ENCODE results near the gene DCC. TPM values are rescaled to one million over a fixed set of nuclear protein-coding genes. Genes with fewer than 3 reads are reported as not detected.

Gene DCC
- total and polyA plus RNA-seq, 5 donors: 0.02 to 0.28 (median 0.17) TPM; not detected in 2

GRCh38 chr18:52391810-52392559 lies 52.0 kb downstream of the DCC start:
- Histone ChIP-seq H3K9me3 (ENCODE audit: control insufficient read depth, low read length) (no peaks in the 10 kb centered on the region), H3K4me3 (ENCODE audit: low read length) (no peak overlapping the region), H3K27ac (ENCODE audit: low read length) (no peak overlapping the region), H3K27me3 (ENCODE audit: control insufficient read depth, insufficient read depth) (no peaks in the 10 kb centered on the region), H3K4me1 (ENCODE audit: control insufficient read depth, insufficient read depth, low read length) (no peaks in the 10 kb centered on the region)
- no peak for ATAC-seq
- intact Hi-C loops (cut with DNase I): no loop called here
- 75% methylated on average over 9 of the region's 9 CpGs for WGBS
- no peak for DNase-seq

- H3K27ac ChIP-seq (ENCODE audit: low read length): no peak overlapping the region
- 52% methylated on average over 2 of the region's 2 CpGs for WGBS
- no peaks in the 10 kb centered on the region for H3K27me3 ChIP-seq (ENCODE audit: control insufficient read depth, insufficient read depth)
- H3K9me3 ChIP-seq (ENCODE audit: control insufficient read depth, low read length): no peaks in the 10 kb centered on the region
- H3K4me3 ChIP-seq (ENCODE audit: low read length): no peak overlapping the region
- H3K4me1 ChIP-seq (ENCODE audit: control insufficient read depth, insufficient read depth, low read length): no peaks in the 10 kb centered on the region
- intact Hi-C loops (cut with DNase I): no loop called here
- ATAC-seq (no peak), DNase-seq (no peak)
Measured at GRCh38 chr18:52394602-52395001, 54.6 kb downstream of the DCC start.

GRCh38 chr18:52395146-52395852 lies 55.3 kb downstream of the DCC start:
- intact Hi-C loops (cut with DNase I): no loop called here
- H3K4me3 ChIP-seq (ENCODE audit: low read length): no peak overlapping the region
- no peak for DNase-seq
- no peak for ATAC-seq
- H3K9me3 ChIP-seq (ENCODE audit: control insufficient read depth, low read length): no peaks in the 10 kb centered on the region
- no peaks in the 10 kb centered on the region for H3K27me3 ChIP-seq (ENCODE audit: control insufficient read depth, insufficient read depth)
- no peaks in the 10 kb centered on the region for H3K4me1 ChIP-seq (ENCODE audit: control insufficient read depth, insufficient read depth, low read length)
- no peak overlapping the region for H3K27ac ChIP-seq (ENCODE audit: low read length)
- WGBS: 64% methylated on average over 5 of the region's 5 CpGs

DNA sequence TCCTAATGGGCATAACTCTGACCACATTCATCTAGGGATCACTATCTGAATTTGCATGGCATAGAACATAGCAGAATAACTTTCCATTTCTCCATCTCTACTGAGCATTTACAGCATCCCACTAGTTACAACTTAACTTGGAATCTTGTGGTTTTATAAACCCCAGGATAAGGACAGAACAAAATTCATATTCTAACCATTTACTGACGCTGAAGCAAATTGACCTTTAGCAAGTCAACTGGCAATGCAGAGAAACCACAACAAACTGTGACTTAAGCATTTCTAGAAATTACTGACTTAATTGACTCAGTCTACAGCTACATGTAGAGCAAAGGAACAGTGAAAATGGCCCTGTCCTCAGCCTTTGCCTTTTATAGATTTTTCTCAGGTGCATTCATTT lies 61.2 kb downstream of the DCC start:
- no peak overlapping the region for H3K4me3 ChIP-seq (ENCODE audit: low read length)
- no peaks in the 10 kb centered on the region for H3K4me1 ChIP-seq (ENCODE audit: control insufficient read depth, insufficient read depth, low read length)
- no peak for ATAC-seq
- intact Hi-C loops (cut with DNase I): no loop called here
- H3K27ac ChIP-seq (ENCODE audit: low read length): no peak overlapping the region
- no peak for DNase-seq
- WGBS: 90% methylated on average over 1 of the region's 1 CpG
- no peaks in the 10 kb centered on the region for H3K27me3 ChIP-seq (ENCODE audit: control insufficient read depth, insufficient read depth)
- H3K9me3 ChIP-seq (ENCODE audit: control insufficient read depth, low read length): no peaks in the 10 kb centered on the region

DNA sequence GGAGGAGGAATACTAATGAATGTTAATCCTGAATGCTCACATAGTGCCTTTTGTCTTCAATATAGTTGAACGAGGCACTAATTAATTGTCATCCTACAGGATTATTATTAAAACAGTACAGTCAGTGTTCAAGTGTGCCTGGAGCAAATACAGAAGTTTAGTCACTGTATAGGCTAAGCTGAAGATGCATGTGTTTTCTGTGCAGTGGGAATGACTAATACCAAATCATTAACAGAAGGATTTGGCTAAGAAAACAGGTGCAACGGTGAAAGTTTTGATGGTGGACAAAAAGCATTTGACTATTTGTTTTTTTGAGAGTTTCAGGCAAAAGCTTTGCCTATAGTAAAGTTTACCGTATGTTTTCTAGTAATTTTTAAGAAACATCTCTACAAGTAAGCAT lies 62.8 kb downstream of the DCC start:
- ATAC-seq (no peak), DNase-seq (no peak)
- intact Hi-C loops (cut with DNase I): no loop called here
- no peaks in the 10 kb centered on the region for H3K9me3 ChIP-seq (ENCODE audit: control insufficient read depth, low read length)
- no peak overlapping the region for H3K27ac ChIP-seq (ENCODE audit: low read length)
- H3K4me1 ChIP-seq (ENCODE audit: control insufficient read depth, insufficient read depth, low read length): no peaks in the 10 kb centered on the region
- no peaks in the 10 kb centered on the region for H3K27me3 ChIP-seq (ENCODE audit: control insufficient read depth, insufficient read depth)
- WGBS: 53% methylated on average over 3 of the region's 3 CpGs
- no peak overlapping the region for H3K4me3 ChIP-seq (ENCODE audit: low read length)

GRCh38 chr18:52403291-52404021 lies 63.5 kb downstream of the DCC start:
- no peak overlapping the region for H3K27ac ChIP-seq (ENCODE audit: low read length)

DNA sequence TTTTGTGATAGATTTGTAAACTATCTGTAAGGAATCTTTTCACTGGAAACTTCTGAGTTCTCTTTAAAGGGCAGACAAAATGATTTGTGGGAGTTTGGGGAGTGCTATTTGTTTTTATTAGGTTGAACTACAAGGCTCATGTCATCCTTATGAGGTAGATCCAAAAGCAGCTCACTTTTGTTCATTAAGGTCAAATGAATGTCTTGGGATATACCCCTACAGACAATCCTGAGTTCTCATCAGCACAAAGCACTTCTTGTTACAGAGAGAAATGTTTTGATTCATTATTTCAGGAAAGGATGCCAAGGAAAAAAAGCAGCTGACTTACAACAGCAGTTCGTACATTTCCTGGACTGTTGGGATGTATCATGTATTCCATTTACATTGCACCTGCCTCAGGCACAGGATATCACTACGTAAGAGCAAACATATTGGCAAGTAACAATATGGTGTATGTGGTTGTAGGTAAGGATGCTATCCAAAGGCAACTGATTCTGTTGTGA lies 68.9 kb downstream of the DCC start:
- H3K27me3 ChIP-seq (ENCODE audit: control insufficient read depth, insufficient read depth): no peaks in the 10 kb centered on the region
- no peak for DNase-seq
- H3K4me3 ChIP-seq (ENCODE audit: low read length): no peak overlapping the region
- ATAC-seq: no peak
- no peak overlapping the region for H3K27ac ChIP-seq (ENCODE audit: low read length)
- H3K9me3 ChIP-seq (ENCODE audit: control insufficient read depth, low read length): no peaks in the 10 kb centered on the region
- WGBS: 51% methylated on average over 2 of the region's 2 CpGs
- intact Hi-C loops (cut with DNase I): no loop called here
- no peaks in the 10 kb centered on the region for H3K4me1 ChIP-seq (ENCODE audit: control insufficient read depth, insufficient read depth, low read length)

More at GRCh38 chr18:52403291-52404021, 63.5 kb downstream of the DCC start:
- DNase-seq: no peak
- Histone ChIP-seq H3K27me3 (ENCODE audit: control insufficient read depth, insufficient read depth) (no peaks in the 10 kb centered on the region), H3K4me3 (ENCODE audit: low read length) (no peak overlapping the region), H3K4me1 (ENCODE audit: control insufficient read depth, insufficient read depth, low read length) (no peaks in the 10 kb centered on the region), H3K9me3 (ENCODE audit: control insufficient read depth, low read length) (no peaks in the 10 kb centered on the region)
- ATAC-seq: no peak
- intact Hi-C loops (cut with DNase I): no loop called here

DNA sequence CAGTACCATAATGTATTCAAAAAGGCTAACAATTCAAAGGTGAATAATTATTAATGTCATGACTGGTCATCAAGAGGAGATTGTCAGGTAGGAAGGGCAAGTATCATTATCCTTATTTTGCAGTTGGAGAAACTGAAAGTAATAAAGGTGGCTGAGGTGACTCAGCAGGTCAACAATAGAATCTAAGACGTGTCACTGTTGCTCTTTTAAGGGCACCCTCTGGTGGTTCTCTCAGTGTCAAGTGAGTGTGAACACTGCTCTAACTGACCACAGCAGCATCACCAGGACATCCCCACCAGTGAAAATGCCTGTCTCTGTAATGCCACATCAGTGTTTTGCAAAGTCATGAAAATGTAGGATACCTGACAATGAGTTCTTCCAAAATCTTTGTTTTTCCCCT lies 69.7 kb downstream of the DCC start:
- H3K4me3 ChIP-seq (ENCODE audit: low read length): no peak overlapping the region
- no peaks in the 10 kb centered on the region for H3K4me1 ChIP-seq (ENCODE audit: control insufficient read depth, insufficient read depth, low read length)
- ATAC-seq (no peak), DNase-seq (no peak)
- no peaks in the 10 kb centered on the region for H3K27me3 ChIP-seq (ENCODE audit: control insufficient read depth, insufficient read depth)
- intact Hi-C loops (cut with DNase I): no loop called here
- H3K9me3 ChIP-seq (ENCODE audit: control insufficient read depth, low read length): no peaks in the 10 kb centered on the region
- H3K27ac ChIP-seq (ENCODE audit: low read length): no peak overlapping the region
- 35% methylated on average over 1 of the region's 1 CpG for WGBS

DNA sequence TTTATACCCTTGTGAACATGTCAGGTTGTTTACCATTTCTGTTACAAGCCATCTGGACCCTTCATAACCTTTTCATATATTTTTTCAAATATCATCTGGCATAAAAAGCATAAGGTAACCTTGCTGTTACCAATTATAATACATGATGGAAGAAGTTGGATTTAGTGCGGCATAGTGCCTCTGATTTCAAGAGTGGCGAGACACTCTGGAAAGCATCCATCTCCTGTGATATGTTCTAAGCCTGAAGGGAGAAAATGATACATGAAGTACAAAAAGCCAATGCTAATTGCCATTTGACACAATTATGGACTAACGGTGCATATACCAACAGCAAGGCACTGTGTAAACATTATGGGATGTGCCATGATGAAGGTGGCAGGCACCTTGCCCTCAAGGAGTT lies 75.1 kb downstream of the DCC start:
- 85% methylated on average over 3 of the region's 3 CpGs for WGBS

DNA sequence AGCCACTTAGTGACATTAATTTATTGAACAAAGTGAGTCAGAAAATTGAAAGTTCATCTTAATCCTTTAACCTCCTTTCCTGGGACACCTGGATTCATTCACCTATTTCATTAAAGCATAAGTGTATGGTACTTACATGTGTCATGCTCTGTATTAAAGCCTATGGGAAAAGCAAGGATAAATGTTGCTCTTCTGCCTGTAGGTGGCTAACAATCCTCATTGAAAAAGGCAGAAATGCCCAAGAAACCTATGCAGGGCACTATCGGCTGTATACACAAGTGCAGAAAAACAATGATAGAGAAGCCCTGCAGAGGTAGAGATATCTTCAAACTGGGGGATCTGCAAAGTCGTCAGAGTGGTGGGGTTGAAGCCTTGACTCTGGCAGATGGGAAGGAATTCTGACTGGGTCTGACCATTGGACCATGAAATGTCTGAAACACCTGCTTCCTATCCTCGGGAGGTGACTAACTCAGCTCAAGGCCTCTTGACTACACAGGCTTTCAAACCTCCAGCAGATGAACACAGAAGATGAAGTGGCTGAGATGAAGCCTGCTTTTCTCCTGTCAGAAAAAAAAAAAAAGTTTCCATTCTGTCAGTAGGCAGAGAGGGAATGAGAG lies 83.1 kb downstream of the DCC start:
- intact Hi-C loops (cut with DNase I): no loop called here
- DNase-seq: no peak
- WGBS: 40% methylated on average over 3 of the region's 3 CpGs
- Histone ChIP-seq H3K4me1 (ENCODE audit: control insufficient read depth, insufficient read depth, low read length) (no peaks in the 10 kb centered on the region), H3K9me3 (ENCODE audit: control insufficient read depth, low read length) (no peaks in the 10 kb centered on the region), H3K27ac (ENCODE audit: low read length) (no peak overlapping the region), H3K4me3 (ENCODE audit: low read length) (no peak overlapping the region), H3K27me3 (ENCODE audit: control insufficient read depth, insufficient read depth) (no peaks in the 10 kb centered on the region)
- no peak for ATAC-seq

More for the DNA sequence above, 75.1 kb downstream of the DCC start:
- no peaks in the 10 kb centered on the region for H3K27me3 ChIP-seq (ENCODE audit: control insufficient read depth, insufficient read depth)
- no peaks in the 10 kb centered on the region for H3K9me3 ChIP-seq (ENCODE audit: control insufficient read depth, low read length)
- DNase-seq (no peak), ATAC-seq (no peak)
- H3K4me1 ChIP-seq (ENCODE audit: control insufficient read depth, insufficient read depth, low read length): no peaks in the 10 kb centered on the region
- H3K27ac ChIP-seq (ENCODE audit: low read length): no peak overlapping the region
- intact Hi-C loops (cut with DNase I): no loop called here
- H3K4me3 ChIP-seq (ENCODE audit: low read length): no peak overlapping the region

DNA sequence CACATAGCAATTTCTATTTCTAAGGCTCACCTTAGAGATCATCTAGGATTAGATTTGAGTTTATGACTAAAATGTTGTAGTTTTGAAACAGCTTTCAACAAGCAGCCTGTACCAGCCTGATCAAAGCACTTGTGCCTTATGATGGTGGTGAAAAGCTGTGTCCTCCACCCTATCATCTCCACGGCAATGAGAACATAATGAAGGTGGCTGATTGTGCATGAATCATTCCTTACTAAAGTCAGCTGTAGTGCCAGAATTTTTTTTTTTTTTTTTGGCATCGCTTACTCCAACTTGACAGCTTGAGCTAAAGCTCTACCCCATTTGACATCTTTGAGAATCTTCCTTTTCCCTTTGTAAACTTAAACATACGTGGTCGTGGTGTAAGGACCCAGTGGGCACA lies 86.0 kb downstream of the DCC start:
- intact Hi-C loops (cut with DNase I): no loop called here
- no peaks in the 10 kb centered on the region for H3K4me1 ChIP-seq (ENCODE audit: control insufficient read depth, insufficient read depth, low read length)
- H3K27me3 ChIP-seq (ENCODE audit: control insufficient read depth, insufficient read depth): no peaks in the 10 kb centered on the region
- WGBS: 71% methylated on average over 4 of the region's 4 CpGs
- H3K27ac ChIP-seq (ENCODE audit: low read length): no peak overlapping the region
- no peak for DNase-seq
- ATAC-seq: no peak
- no peaks in the 10 kb centered on the region for H3K9me3 ChIP-seq (ENCODE audit: control insufficient read depth, low read length)
- no peak overlapping the region for H3K4me3 ChIP-seq (ENCODE audit: low read length)

Data from right cardiac atrium (tissue), 5 donors.